ENCODE results near the gene PDE4A. TPM values are rescaled to one million over a fixed set of nuclear protein-coding genes. Genes with fewer than 3 reads are reported as not detected.

Gene PDE4A
- total and polyA plus RNA-seq, 2 of the 13 experiments (the other 11 are each of a cell fraction or from before 2014, with no cell fraction given) = 1.1 to 4.1 TPM

DNA sequence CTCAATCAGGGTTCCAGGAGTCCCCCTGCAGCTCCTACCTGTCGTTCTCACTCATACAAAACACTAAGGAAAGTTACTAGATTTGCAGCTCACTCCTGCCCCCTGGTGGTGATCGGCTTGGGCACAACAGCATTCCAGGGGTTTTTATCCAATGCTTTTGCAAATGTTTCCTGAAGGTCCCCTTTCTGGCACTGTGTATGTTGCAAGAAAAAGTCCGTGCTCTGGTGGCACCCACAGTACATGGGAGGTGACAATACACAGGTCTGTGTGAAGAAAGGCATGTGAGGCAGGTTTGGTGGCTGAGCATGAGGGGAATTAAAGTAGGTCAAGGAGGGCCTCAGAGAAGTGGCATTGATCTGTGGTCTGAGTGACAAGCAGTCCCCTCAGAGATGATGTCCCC lies 31.4 kb upstream of the PDE4A start (continued):
- TF ChIP-seq RXRA (CRISPR knock-in tag; IDR thresholded peaks at IDR 0.05) (no peak), RBFOX2 (IDR thresholded peaks at IDR 0.05; ENCODE audit: low read depth, low read length) (no peak), ZNF225 (CRISPR knock-in tag; IDR thresholded peaks at IDR 0.05) (no peak), REL (CRISPR knock-in tag; conservative IDR thresholded peaks at IDR 0.05) (0 out of 2 replicates have a peak, but pooled peaks have one; percentile 52), ZNF878 (CRISPR knock-in tag; IDR thresholded peaks at IDR 0.05) (no peak), ZNF816 (CRISPR knock-in tag; IDR thresholded peaks at IDR 0.05; ENCODE audit: borderline replicate concordance) (no peak), SRY (CRISPR knock-in tag; IDR thresholded peaks at IDR 0.05) (no peak), TCF12 (IDR thresholded peaks at IDR 0.05) (no peak), TCF12 (CRISPR knock-in tag; IDR thresholded peaks at IDR 0.05) (peak; percentile 43; the same call in 1 of the 2 replicates), ZNF629 (CRISPR knock-in tag; conservative IDR thresholded peaks at IDR 0.05) (no peak), MEF2D (CRISPR knock-in tag; IDR thresholded peaks at IDR 0.05) (no peak), MAFK (conservative IDR thresholded peaks at IDR 0.05 in 1 of 2, IDR thresholded peaks at IDR 0.05 in 1 of 2; ENCODE audit: low read length in 2 of 2) (no peak), ZFP36L2 (CRISPR knock-in tag; IDR thresholded peaks at IDR 0.05) (no peak), ZNF569 (CRISPR knock-in tag; IDR thresholded peaks at IDR 0.05; ENCODE audit: borderline replicate concordance) (no peak), U2AF1 (optimal IDR thresholded peaks at IDR 0.05; ENCODE audit: low read depth, low read length) (no peak), U2AF2 (IDR thresholded peaks at IDR 0.05; ENCODE audit: low read depth, low read length) (no peak), CBX1 (IDR thresholded peaks at IDR 0.05; ENCODE audit: low read depth) (no peak), SNAI1 (CRISPR knock-in tag; IDR thresholded peaks at IDR 0.05; ENCODE audit: borderline replicate concordance) (no peak), ZBTB8A (CRISPR knock-in tag; IDR thresholded peaks at IDR 0.05; ENCODE audit: borderline replicate concordance, low read depth) (no peak), YEATS4 (CRISPR knock-in tag; IDR thresholded peaks at IDR 0.05; ENCODE audit: borderline replicate concordance) (no peak), SSRP1 (CRISPR knock-in tag; IDR thresholded peaks at IDR 0.05) (peak; percentile 72; the same call in 1 of the 2 replicates)
- TF ChIP-seq, protein P1, sequence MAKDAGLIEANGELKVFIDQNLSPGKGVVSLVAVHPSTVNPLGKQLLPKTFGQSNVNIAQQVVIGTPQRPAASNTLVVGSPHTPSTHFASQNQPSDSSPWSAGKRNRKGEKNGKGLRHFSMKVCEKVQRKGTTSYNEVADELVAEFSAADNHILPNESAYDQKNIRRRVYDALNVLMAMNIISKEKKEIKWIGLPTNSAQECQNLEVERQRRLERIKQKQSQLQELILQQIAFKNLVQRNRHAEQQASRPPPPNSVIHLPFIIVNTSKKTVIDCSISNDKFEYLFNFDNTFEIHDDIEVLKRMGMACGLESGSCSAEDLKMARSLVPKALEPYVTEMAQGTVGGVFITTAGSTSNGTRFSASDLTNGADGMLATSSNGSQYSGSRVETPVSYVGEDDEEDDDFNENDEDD (CRISPR knock-in tag; IDR thresholded peaks at IDR 0.05; ENCODE audit: borderline replicate concordance) = no peak
- TF ChIP-seq, protein P2, sequence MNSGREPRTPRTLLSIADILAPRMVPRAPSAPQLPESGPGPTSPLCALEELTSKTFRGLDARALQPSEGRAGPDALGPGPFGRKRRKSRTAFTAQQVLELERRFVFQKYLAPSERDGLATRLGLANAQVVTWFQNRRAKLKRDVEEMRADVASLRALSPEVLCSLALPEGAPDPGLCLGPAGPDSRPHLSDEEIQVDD (CRISPR knock-in tag; IDR thresholded peaks at IDR 0.05; ENCODE audit: borderline replicate concordance) = no peak
- TF ChIP-seq, protein P3, sequence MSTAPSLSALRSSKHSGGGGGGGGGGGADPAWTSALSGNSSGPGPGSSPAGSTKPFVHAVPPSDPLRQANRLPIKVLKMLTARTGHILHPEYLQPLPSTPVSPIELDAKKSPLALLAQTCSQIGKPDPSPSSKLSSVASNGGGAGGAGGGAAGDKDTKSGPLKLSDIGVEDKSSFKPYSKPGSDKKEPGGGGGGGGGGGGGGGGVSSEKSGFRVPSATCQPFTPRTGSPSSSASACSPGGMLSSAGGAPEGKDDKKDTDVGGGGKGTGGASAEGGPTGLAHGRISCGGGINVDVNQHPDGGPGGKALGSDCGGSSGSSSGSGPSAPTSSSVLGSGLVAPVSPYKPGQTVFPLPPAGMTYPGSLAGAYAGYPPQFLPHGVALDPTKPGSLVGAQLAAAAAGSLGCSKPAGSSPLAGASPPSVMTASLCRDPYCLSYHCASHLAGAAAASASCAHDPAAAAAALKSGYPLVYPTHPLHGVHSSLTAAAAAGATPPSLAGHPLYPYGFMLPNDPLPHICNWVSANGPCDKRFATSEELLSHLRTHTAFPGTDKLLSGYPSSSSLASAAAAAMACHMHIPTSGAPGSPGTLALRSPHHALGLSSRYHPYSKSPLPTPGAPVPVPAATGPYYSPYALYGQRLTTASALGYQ (CRISPR knock-in tag; IDR thresholded peaks at IDR 0.05) = no peak
- TF ChIP-seq, protein P4, sequence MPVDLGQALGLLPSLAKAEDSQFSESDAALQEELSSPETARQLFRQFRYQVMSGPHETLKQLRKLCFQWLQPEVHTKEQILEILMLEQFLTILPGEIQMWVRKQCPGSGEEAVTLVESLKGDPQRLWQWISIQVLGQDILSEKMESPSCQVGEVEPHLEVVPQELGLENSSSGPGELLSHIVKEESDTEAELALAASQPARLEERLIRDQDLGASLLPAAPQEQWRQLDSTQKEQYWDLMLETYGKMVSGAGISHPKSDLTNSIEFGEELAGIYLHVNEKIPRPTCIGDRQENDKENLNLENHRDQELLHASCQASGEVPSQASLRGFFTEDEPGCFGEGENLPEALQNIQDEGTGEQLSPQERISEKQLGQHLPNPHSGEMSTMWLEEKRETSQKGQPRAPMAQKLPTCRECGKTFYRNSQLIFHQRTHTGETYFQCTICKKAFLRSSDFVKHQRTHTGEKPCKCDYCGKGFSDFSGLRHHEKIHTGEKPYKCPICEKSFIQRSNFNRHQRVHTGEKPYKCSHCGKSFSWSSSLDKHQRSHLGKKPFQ (CRISPR knock-in tag; IDR thresholded peaks at IDR 0.05; ENCODE audit: insufficient replicate concordance) = no peak
- TF ChIP-seq, protein P5, sequence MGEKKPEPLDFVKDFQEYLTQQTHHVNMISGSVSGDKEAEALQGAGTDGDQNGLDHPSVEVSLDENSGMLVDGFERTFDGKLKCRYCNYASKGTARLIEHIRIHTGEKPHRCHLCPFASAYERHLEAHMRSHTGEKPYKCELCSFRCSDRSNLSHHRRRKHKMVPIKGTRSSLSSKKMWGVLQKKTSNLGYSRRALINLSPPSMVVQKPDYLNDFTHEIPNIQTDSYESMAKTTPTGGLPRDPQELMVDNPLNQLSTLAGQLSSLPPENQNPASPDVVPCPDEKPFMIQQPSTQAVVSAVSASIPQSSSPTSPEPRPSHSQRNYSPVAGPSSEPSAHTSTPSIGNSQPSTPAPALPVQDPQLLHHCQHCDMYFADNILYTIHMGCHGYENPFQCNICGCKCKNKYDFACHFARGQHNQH (CRISPR knock-in tag; IDR thresholded peaks at IDR 0.05) = no peak
